ENCODE measurements around the gene HS3ST5.
"Not testable (repeated sequence)": the region's sequence is repeated elsewhere in the genome, so short reads cannot be mapped to it uniquely, and the experiment has no call there.

Gene HS3ST5

DNA sequence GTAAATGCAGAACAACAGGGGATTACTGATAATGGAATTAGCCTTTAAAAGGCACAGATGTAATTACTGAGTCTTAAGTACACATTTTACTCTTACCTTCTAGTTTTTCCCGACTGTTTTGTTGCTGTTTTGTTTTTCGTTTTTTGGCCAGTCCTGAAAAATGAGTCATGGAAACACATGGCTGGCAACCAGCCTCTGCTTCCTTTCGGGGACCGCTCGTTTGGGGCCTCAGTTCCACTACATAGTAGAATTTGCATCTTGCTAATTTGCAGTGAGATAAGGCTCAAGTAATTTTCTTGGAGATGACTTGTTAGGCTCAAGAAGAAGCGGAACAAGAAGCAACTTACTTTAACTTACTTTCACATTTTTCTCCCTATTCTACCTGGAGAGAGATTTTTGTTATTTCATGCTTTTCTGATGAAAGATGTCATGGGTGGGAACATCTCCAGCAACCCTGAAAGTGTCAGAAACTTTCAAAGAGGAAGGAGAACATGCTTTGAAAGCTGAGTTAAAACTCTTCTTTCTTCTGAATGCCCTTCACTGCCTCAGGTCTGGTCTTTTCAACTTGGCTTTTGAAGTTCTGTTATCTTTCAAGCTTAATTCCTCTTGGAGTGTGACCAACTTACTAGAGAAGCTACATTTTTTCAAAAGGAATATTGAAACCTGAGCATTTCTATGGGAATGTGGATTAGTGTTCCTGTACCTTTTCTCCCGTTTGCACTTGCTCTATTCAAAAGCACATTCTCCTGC, 300.4 kb downstream of the HS3ST5 start:
- DNase-seq (ENCODE audit: low read depth) = no peak

DNA sequence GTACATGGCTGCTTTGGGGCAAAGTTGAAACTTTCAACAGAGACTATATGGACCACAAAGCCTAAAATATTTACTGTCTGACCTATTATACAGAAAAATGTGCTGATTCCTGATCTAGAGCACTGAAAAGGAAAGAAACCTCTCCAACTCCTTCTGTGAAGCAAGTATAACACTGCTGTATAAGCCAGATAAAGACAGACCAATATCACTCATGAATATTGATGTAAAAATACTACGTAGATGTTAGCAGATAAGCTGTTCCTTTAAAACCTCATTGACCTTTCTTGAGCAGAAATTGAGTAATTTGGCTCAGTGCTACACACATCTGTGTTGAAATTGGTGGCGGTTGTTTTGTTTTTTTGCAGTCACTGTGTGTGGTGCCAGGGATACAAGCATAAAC, 302.0 kb downstream of the HS3ST5 start:
- no peak for DNase-seq (ENCODE audit: low read depth)

DNA sequence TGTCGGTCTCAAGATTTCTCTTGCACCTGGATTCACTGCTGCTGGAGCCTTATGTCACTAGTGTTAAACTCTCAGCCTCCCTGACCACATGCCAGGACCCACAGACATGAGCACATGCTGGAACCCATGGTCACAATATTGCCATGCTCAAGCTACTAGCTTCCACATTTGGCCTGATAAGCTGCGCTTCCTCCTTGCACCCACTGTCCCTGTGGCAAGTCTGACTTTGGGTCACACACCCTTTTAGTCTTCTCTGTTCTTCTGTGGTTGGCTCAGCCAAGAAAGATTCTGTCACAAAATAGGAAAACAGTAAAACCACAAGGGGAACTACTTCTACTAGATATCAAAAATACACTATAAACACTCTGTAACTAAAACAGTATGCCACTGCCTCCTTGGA, 303.0 kb downstream of the HS3ST5 start:
- DNase-seq (ENCODE audit: low read depth) = no peak

DNA sequence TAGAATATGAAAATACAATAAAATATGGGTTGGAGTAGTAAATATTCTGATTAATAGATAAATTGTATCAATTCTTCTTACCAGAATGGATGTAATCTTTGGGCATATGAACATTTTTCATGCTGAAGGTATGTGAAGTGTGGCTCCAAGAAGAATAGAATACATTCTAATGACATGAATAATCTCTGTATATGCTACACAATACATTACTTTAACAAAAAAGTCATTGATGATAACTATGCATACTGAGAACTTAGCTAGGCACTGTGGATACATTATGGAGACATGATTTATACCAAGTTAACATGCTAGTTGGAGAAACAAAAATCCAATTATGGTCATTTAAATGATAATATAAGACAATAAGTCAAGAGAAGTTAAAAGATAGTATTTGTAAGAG, 309.2 kb downstream of the HS3ST5 start:
- DNase-seq (ENCODE audit: low read depth) = no peak

DNA sequence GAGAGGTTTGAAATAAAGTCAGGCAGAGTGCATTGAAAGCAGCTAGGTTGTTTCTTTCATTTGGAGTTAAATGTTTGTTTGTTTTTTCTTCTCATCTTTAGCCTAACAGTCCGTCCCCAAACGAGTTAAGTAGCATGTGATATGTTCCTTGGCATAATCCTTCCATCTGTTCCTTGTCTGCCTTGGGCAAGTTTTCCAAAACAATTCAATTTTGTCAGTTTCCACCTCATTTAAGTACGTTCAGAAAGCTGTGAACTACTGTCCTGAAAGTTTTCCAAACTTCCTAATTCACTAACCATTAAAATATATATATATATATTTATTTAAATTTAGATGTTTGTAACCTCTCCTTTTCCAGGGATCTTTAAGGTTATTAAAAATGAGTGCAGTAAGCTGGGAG, 310.1 kb downstream of the HS3ST5 start:
- DNase-seq (ENCODE audit: low read depth) = no peak

DNA sequence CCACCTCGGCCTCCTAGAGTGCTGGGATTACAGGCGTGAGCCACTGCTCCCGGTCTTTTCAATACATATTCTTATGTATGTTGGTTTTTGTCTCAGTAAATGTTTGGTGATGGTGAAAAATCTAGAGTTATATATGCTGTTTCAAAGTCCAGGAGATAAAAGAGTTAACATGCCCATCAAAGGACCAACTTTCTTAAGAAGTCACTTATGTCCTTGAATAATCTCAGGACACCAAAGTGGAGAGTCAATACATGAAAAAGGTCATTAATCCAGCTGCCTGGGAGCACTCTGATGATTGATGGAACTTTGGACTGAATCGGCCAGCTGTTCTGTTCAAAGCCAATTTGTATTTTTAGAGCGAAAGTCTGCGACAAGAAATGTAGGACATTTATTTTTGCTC, 312.1 kb downstream of the HS3ST5 start:
- DNase-seq (ENCODE audit: low read depth) = no peak

DNA sequence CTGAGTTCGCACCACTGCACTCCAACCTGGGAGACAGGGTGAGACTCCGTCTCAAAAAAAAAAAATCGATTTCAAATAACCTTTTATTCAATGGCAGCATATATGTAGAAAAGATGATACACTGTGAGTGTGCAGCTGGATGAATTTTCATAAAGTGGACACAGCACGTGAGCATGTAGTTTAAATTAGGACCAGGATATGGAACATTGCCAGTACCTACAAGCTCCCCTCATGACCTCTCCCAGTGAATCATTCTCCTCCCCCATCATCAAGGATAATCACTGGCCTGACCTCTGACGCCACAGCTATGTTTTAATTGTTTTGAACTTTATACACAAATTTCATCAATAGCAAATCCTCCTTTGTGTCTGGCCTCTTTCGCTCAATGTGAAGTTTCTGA, 318.1 kb downstream of the HS3ST5 start:
- DNase-seq (ENCODE audit: low read depth) = no peak

DNA sequence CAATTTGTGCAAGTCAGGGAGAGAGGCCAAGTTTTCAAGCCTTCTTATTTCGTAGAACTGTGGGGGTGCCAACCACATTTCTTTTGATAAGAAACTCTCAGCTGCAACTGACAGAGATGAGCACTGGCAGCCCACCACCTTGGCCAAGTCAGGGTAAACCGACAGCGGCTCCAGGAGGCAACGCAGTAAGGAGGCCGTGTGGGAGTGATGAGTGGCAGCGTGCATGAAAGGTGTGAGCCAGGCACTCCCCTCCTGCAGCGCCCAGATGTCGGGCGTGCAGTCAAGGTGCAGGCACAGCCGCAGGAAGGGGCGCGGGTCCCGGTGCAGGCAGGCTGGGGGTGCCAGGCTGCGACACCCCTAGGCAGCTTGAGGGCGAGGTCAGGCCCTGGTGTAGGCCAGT, 322.6 kb downstream of the HS3ST5 start:
- no peak for DNase-seq (ENCODE audit: low read depth)

DNA sequence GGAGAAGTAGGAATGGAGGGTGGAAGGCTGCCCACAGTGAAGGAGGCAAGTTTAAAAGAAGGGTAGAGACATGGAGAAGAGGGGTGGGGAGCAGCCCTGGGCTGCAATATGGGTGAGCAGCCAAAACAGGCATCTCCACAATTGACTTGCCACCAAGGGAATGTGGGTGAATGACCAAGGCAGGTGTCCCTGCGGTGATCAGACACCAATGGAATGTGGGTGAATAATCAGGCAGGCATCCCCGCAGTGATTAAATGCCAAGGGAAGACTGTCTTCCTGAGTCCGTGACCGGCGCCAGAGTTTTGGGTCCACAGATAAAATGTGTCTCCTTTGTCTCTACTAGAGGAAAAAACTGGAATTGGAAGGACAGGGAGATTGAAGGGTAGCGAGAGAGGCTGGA, 325.7 kb downstream of the HS3ST5 start:
- DNase-seq (ENCODE audit: low read depth) = not testable (repeated sequence)

DNA sequence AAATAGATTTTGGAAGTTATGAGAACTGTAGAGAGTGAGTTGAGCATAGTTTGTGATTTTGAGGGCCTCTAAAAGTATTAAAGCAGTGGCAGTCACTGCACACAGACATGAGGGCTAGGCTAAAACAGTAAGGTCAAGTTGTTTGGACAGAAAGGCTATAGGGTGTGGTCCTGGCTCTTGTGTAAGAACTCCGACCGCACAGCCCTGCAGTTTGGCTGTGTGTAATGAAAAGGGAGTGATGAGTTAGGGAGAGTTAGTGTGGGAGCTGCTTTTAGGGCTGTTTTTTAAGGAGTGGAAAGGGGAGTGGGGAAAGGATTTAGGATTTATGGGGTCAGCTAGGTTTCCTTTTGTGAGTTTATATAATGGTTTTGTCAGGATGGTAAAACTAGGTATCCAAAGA, 328.7 kb downstream of the HS3ST5 start:
- DNase-seq (ENCODE audit: low read depth) = not testable (repeated sequence)

DNA sequence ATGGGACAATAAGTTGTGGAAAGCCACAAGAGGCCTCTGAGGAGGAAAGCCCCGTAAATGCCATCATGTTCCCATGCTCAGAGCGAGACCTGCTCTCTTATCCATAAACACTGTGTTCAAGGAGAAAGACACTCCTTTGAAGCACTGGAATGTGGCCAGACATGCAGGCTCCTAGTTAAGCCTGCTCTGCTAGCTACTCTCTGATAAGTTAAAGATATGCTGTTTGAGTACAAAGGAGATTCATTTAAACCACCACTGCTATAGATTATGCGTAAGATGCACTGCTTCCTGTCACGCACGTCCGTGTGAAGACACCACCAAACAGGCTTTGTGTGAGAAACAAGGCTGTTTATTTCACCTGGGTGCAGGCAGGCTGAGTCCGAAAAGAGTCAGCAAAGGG, 331.3 kb downstream of the HS3ST5 start:
- DNase-seq (ENCODE audit: low read depth) = not testable (repeated sequence)

DNA sequence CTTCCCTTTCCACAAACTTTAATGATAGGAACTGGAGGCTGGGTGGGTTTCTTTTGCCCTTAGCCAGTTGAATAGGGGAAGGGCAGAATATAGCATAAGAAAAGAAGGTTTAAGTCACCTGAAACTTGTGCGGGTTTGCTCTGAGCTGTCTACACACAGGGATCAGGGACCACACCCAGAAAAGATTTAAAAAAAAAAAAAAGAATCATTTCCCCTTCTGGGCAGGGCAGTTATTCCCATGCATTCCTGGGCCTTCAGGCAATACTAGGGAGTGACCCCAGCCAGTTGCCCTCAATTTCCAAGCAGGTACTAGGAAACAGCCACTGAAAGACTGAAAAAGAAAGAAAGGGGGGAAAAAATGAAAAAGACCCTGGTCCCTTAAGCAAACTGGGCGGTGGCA, 332.3 kb downstream of the HS3ST5 start:
- DNase-seq (ENCODE audit: low read depth) = no peak

DNA sequence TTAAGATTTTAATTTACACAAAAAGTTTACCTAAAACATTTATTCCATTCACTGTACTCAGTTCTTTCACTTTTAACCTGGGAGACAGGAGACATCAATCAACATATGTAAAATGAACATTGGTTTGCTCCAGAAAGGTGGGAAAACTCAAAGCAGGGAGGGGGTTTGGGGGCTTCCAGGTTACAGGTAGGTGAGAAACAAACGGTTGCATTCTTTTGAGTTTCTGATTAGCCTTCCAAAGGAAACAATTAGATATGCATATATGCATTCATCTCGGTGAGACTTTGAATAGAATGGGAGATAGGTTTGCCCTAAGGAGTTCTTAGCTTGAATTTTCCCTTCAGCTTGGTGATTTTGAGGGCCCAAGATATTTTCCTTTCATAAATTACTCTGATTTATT, 333.6 kb downstream of the HS3ST5 start:
- DNase-seq (ENCODE audit: low read depth) = no peak

DNA sequence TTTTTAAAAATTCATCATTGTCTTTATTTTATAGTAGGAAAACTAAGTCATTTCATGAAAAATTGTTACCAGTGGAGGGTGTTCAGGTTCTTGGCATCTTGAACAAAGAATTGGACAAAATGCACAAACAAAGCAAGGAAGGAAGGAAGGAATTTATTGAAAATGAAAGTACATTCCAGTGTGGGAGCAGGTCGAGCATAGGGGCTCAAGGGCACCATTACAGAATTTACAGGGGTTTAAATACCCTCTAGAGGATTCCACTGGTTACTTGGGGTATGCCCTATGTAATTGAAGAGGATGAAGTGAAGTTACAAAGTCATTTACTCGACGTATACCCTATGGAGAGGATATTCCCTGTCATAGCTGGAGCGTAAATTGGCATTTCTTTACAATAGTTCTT, 334.5 kb downstream of the HS3ST5 start:
- no peak for DNase-seq (ENCODE audit: low read depth)

DNA sequence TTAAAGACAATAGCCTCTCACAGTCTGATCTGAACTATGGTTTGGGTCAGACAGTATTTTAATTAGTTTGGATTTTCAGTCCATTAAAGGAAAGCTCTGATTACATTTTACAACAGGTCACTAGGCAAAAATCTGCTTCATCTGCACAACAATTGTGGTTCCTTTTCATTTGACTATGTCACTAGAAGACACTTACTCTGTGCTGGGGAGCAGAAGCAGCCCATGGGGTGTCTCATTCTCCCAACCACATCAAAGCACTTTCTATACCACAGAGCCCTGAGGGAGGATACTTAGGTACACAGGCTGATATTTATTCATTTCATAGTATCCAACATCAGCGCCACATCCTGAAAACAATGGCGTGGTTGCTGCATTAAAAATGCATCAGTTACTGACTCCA, 335.3 kb downstream of the HS3ST5 start:
- DNase-seq (ENCODE audit: low read depth) = no peak
